HL-60 (cell line): Measurements from ENCODE around the gene OR11G2.

Experiments
- DNase-seq, 2 experiments: peaks; one replicate each; pipeline ENCODE4 v3.0.0-alpha.2; 2010 to 2020; ENCODE audit warnings: low read depth in 1 of 2, low spot score in 1 of 2
- H3K27ac ChIP-seq: fragments of 250-450 bp; sonication (Bioruptor Pico); replicated peaks from 2 replicates; pipeline ENCODE4 v1.5.1; 2020; ENCODE audit warnings: mild to moderate bottlenecking, moderate library complexity
- H3K27me3 ChIP-seq: fragments of 250-450 bp; sonication (Bioruptor Pico); 2 replicates; pipeline ENCODE4 v1.5.1; 2021; ENCODE audit warnings: mild to moderate bottlenecking, moderate library complexity; ENCODE audit not compliant: insufficient read depth, poor library complexity, severe bottlenecking
- H3K4me3 ChIP-seq: replicated peaks from 2 replicates; pipeline ENCODE4 v1.5.1; 2011; ENCODE audit warnings: mild to moderate bottlenecking, control low read depth, low read length; ENCODE audit not compliant: insufficient read depth
- CTCF ChIP-seq: IDR thresholded peaks from one replicate; pipeline ENCODE4 v1.5.1; 2011; ENCODE audit warnings: low read length, control low read depth, inconsistent platforms; ENCODE audit not compliant: insufficient read depth
- GABPA ChIP-seq: IDR thresholded peaks from 2 replicates; pipeline ENCODE4 v1.6.1; 2012; ENCODE audit warnings: low read depth
- POLR2AphosphoS5 ChIP-seq: IDR thresholded peaks from 2 replicates; pipeline ENCODE4 v1.6.1; 2012; ENCODE audit warnings: low read depth
- REST ChIP-seq: IDR thresholded peaks from 2 replicates; pipeline ENCODE4 v1.6.1; 2012; ENCODE audit warnings: low read depth; ENCODE audit not compliant: insufficient replicate concordance
- SPI1 ChIP-seq: IDR thresholded peaks from 2 replicates; pipeline ENCODE4 v1.6.1; 2012; ENCODE audit warnings: low read depth, mild to moderate bottlenecking, borderline replicate concordance

Gene OR11G2

GRCh38 chr14:20179218-20179617, 11.5 kb upstream of the OR11G2 start:
- H3K27ac ChIP-seq: no peak overlapping the region
- TF ChIP-seq SPI1 (peak; percentile 90), POLR2AphosphoS5 (no peak), GABPA (no peak), CTCF (no peak)

GRCh38 chr14:20179880-20180279, 10.8 kb upstream of the OR11G2 start:
- Histone ChIP-seq H3K27me3 (no peaks in the 10 kb centered on the region), H3K27ac (no peak overlapping the region; the same call in 1 of the 2 replicates), H3K4me3 (no peak overlapping the region)
- DNase-seq: peak in 1 of 2 experiments; percentile 41
- no peak for TF ChIP-seq POLR2AphosphoS5
- no peak for TF ChIP-seq CTCF

More at GRCh38 chr14:20179218-20179617, 11.5 kb upstream of the OR11G2 start:
- DNase-seq: peak; percentile 28 to 78
- no peaks in the 10 kb centered on the region for H3K27me3 ChIP-seq
- H3K4me3 ChIP-seq: no peak overlapping the region

- Histone ChIP-seq H3K27ac (no peak overlapping the region), H3K27me3 (no peaks in the 10 kb centered on the region), H3K4me3 (no peak overlapping the region)
- TF ChIP-seq REST: no peak
- DNase-seq: peak in 1 of 2 experiments; percentile 43
These were observed 10.2 kb upstream of the OR11G2 start for GRCh38 chr14:20180486-20180885.

GRCh38 chr14:20184181-20184580, 6.5 kb upstream of the OR11G2 start:
- H3K27me3 ChIP-seq: no peaks in the 10 kb centered on the region
- no peak overlapping the region for H3K27ac ChIP-seq
- H3K4me3 ChIP-seq: no peak overlapping the region
- no peak for TF ChIP-seq GABPA
- DNase-seq: no peak

- no peak overlapping the region for H3K27ac ChIP-seq
- DNase-seq: no peak
- H3K27me3 ChIP-seq: no peaks in the 10 kb centered on the region
- H3K4me3 ChIP-seq: no peak overlapping the region
- TF ChIP-seq SPI1 (no peak), REST (peak; percentile 50)
These were observed 700 bp downstream of the OR11G2 start for GRCh38 chr14:20191396-20191795.
